ENCODE data around the gene TRPV6.

The TRPV6 gene

GRCh38 chr7:142873871-142874270 is 11.7 kb downstream of the TRPV6 start:
- Histone ChIP-seq H3K9ac (ENCODE audit: low read length) (no peak overlapping the region), H3K36me3 (replicated peaks; ENCODE audit: insufficient read depth, low read length) (no peaks in the 10 kb centered on the region)

GRCh38 chr7:142873281-142873784 is 12.2 kb downstream of the TRPV6 start:
- peak; percentile 40 for DNase-seq
- no peak overlapping the region for H3K4me3 ChIP-seq (ENCODE audit: low read length)

More at GRCh38 chr7:142873871-142874270, 11.7 kb downstream of the TRPV6 start:
- Histone ChIP-seq H3K79me2 (ENCODE audit: low read length) (no peaks in the 10 kb centered on the region), H2AFZ (ENCODE audit: low read length) (no peak overlapping the region), H3K4me3 (ENCODE audit: low read length) (no peak overlapping the region), H3K9me3 (replicated peaks; ENCODE audit: insufficient read depth, low read length) (no peaks in the 10 kb centered on the region), H3K27me3 (replicated peaks; ENCODE audit: insufficient read depth, low read length) (peaks cover 36% of the 10 kb centered on the region), H3K27ac (ENCODE audit: low read length) (no peak overlapping the region), H3K4me2 (ENCODE audit: low read depth, low read length) (no peak overlapping the region), H4K20me1 (ENCODE audit: insufficient read depth, low read length) (no peaks in the 10 kb centered on the region), H3K4me1 (ENCODE audit: low read length) (no peaks in the 10 kb centered on the region), H3K9me2 (replicated peaks; ENCODE audit: insufficient read depth, low read length) (no peaks in the 10 kb centered on the region), H3F3A (ENCODE audit: insufficient read depth, low read length) (no peaks in the 10 kb centered on the region)
- no peak for TF ChIP-seq CTCF (IDR thresholded peaks at IDR 0.05; ENCODE audit: low read length)
- TF ChIP-seq EZH2phosphoT487 (IDR thresholded peaks at IDR 0.05; ENCODE audit: low read length), result no peak
- TF ChIP-seq EZH2 (optimal IDR thresholded peaks at IDR 0.05; ENCODE audit: low read depth, low read length), result no peak
- no peak for DNase-seq

DNA sequence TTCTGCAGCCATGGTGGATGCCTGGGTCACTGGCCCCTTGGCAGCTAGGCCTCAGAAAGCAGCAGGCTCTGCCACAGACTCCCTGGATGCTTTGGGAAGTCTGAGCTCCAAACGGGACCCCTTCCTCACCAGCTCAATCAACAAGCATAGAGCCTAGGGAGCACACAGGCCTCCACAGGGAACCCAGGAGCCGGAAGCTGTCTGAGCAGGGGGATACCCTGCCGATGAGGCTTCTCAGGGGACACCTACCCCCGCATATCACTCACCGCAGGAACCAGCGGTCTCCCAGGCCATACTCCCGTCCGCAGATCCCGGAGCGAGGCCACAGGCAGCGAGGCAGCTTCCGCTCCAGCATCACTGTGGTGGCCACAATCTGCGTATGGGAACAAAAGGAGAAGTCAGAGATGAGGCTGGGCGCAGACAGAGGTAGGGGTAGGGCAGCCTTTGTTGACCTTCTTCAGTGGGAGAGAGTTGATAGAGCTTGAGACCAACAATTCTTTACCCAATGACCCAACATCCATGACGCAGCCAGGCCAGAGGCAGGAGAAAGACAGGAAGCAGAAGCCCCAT is 13.4 kb downstream of the TRPV6 start:
- no peak overlapping the region for H2AFZ ChIP-seq (ENCODE audit: low read length)
- H3K9ac ChIP-seq (ENCODE audit: low read length), result no peak overlapping the region
- no peaks in the 10 kb centered on the region for H3K9me3 ChIP-seq (replicated peaks; ENCODE audit: insufficient read depth, low read length)
- no peaks in the 10 kb centered on the region for H3K79me2 ChIP-seq (ENCODE audit: low read length)
- no peaks in the 10 kb centered on the region for H3K4me1 ChIP-seq (ENCODE audit: low read length)
- H3K4me2 ChIP-seq (ENCODE audit: low read depth, low read length), result no peak overlapping the region
- peaks cover 39% of the 10 kb centered on the region for H3K27me3 ChIP-seq (replicated peaks; ENCODE audit: insufficient read depth, low read length)
- no peak overlapping the region for H3K27ac ChIP-seq (ENCODE audit: low read length)
- no peaks in the 10 kb centered on the region for H4K20me1 ChIP-seq (ENCODE audit: insufficient read depth, low read length)
- no peak overlapping the region for H3K4me3 ChIP-seq (ENCODE audit: low read length)
- no peak for TF ChIP-seq EZH2 (optimal IDR thresholded peaks at IDR 0.05; ENCODE audit: low read depth, low read length)
- no peak for TF ChIP-seq CTCF (IDR thresholded peaks at IDR 0.05; ENCODE audit: low read length)
- TF ChIP-seq EZH2phosphoT487 (IDR thresholded peaks at IDR 0.05; ENCODE audit: low read length), result no peak
- no peaks in the 10 kb centered on the region for H3F3A ChIP-seq (ENCODE audit: insufficient read depth, low read length)
- no peaks in the 10 kb centered on the region for H3K9me2 ChIP-seq (replicated peaks; ENCODE audit: insufficient read depth, low read length)
- no peaks in the 10 kb centered on the region for H3K36me3 ChIP-seq (replicated peaks; ENCODE audit: insufficient read depth, low read length)
- no peak for DNase-seq

More at GRCh38 chr7:142873281-142873784, 12.2 kb downstream of the TRPV6 start:
- Histone ChIP-seq H3K4me1 (ENCODE audit: low read length) (no peaks in the 10 kb centered on the region), H3F3A (ENCODE audit: insufficient read depth, low read length) (no peaks in the 10 kb centered on the region), H3K27ac (ENCODE audit: low read length) (no peak overlapping the region), H2AFZ (ENCODE audit: low read length) (no peak overlapping the region), H3K9me3 (replicated peaks; ENCODE audit: insufficient read depth, low read length) (no peaks in the 10 kb centered on the region), H3K79me2 (ENCODE audit: low read length) (no peaks in the 10 kb centered on the region), H3K36me3 (replicated peaks; ENCODE audit: insufficient read depth, low read length) (no peaks in the 10 kb centered on the region), H3K9ac (ENCODE audit: low read length) (no peak overlapping the region), H3K9me2 (replicated peaks; ENCODE audit: insufficient read depth, low read length) (no peaks in the 10 kb centered on the region), H4K20me1 (ENCODE audit: insufficient read depth, low read length) (no peaks in the 10 kb centered on the region), H3K4me2 (ENCODE audit: low read depth, low read length) (no peak overlapping the region), H3K27me3 (replicated peaks; ENCODE audit: insufficient read depth, low read length) (peaks cover 35% of the 10 kb centered on the region)
- TF ChIP-seq EZH2 (optimal IDR thresholded peaks at IDR 0.05; ENCODE audit: low read depth, low read length), result no peak
- peak; percentile 93 for TF ChIP-seq CTCF (IDR thresholded peaks at IDR 0.05; ENCODE audit: low read length)
